ENCODE data around the gene SCRT2. TPM values are rescaled to one million over a fixed set of nuclear protein-coding genes. Genes with fewer than 3 reads are reported as not detected.

Gene SCRT2
- total RNA-seq, 1 experiment from 2014 or later, result 0.20 TPM

GRCh38 chr20:623704-624103 lies 51.9 kb downstream of the SCRT2 start (continued):
- no peak for TF ChIP-seq PRDM15 (CRISPR knock-in tag; IDR thresholded peaks at IDR 0.05)
- TF ChIP-seq ETV6 (CRISPR knock-in tag; IDR thresholded peaks at IDR 0.05), result no peak
- TF ChIP-seq GABPB1 (CRISPR knock-in tag; IDR thresholded peaks at IDR 0.05), result no peak
- TF ChIP-seq ZNF281 (CRISPR knock-in tag; IDR thresholded peaks at IDR 0.05), result no peak

- no peaks in the 10 kb centered on the region; the same call in 1 of the 2 replicates for H3K27me3 Mint-ChIP-seq (ENCODE audit: low read depth)
- TF ChIP-seq MAX (CRISPR knock-in tag; IDR thresholded peaks at IDR 0.05), result no peak
- TF ChIP-seq ZNF423 (CRISPR knock-in tag; IDR thresholded peaks at IDR 0.05), result no peak
- TF ChIP-seq RELA (CRISPR knock-in tag; IDR thresholded peaks at IDR 0.05; ENCODE audit: borderline replicate concordance), result no peak
- TF ChIP-seq ARID4B (CRISPR knock-in tag; IDR thresholded peaks at IDR 0.05; ENCODE audit: borderline replicate concordance), result no peak
- no peak for TF ChIP-seq ZBTB43 (CRISPR knock-in tag; IDR thresholded peaks at IDR 0.05)
- TF ChIP-seq NFATC4 (CRISPR knock-in tag; IDR thresholded peaks at IDR 0.05), result no peak
- no peak for TF ChIP-seq SOX15 (CRISPR knock-in tag; IDR thresholded peaks at IDR 0.05)
- DNase-seq (ENCODE audit: low spot score) (no peak), ATAC-seq (peak; percentile 48)
- ChIA-PET POLR2A (no interaction called here), CTCF (interaction anchor here (0.5 to 1.7 kb wide), 2 partner anchors 22 to 207 kb away, joined by 4 to 9 read pairs; no protein-coding TSS in a partner anchor)
- peaks cover 5% of the 10 kb centered on the region for H3K9me3 Mint-ChIP-seq
- no peak overlapping the region for H3K4me3 Mint-ChIP-seq
- no peaks in the 10 kb centered on the region for H3K36me3 Mint-ChIP-seq
- peaks cover 13% of the 10 kb centered on the region for H3K4me1 Mint-ChIP-seq
- H3K27ac Mint-ChIP-seq, result no peak overlapping the region
Measured at GRCh38 chr20:623021-623420, 52.6 kb downstream of the SCRT2 start.

- CTCF ChIA-PET, result no interaction called here
- no peak for ATAC-seq
- H3K4me3 Mint-ChIP-seq, result no peak overlapping the region
Measured at GRCh38 chr20:622161-622560, 53.4 kb downstream of the SCRT2 start.

More at GRCh38 chr20:622161-622560, 53.4 kb downstream of the SCRT2 start:
- DNase-seq (ENCODE audit: low spot score), result no peak
- POLR2A ChIA-PET, result no interaction called here
- peaks cover 13% of the 10 kb centered on the region for H3K9me3 Mint-ChIP-seq
- TF ChIP-seq NFE2L1 (CRISPR knock-in tag; IDR thresholded peaks at IDR 0.05), result no peak
- H3K27ac Mint-ChIP-seq, result no peak overlapping the region
- H3K4me1 Mint-ChIP-seq, result peaks cover 13% of the 10 kb centered on the region
- H3K27me3 Mint-ChIP-seq (ENCODE audit: low read depth), result no peaks in the 10 kb centered on the region; the same call in 1 of the 2 replicates
- H3K36me3 Mint-ChIP-seq, result no peaks in the 10 kb centered on the region
